NOMO-1 treated with DMSO at 0.1 percent for 48 hours (cell line): ENCODE measurements around the gene RAPGEF1.
"Not testable (repeated sequence)": the region's sequence is repeated elsewhere in the genome, so short reads cannot be mapped to it uniquely, and the experiment has no call there.

Source experiments
- DNase-seq: peaks from one replicate; lab custom pipeline; 2025; ENCODE audit not compliant: unreplicated experiment; lab: John Stamatoyannopoulos, UW

Gene RAPGEF1

GRCh38 chr9:131709010-131709770 is 30.7 kb downstream of the RAPGEF1 start:
- DNase-seq = not testable (repeated sequence)

GRCh38 chr9:131708226-131709002 is 31.5 kb downstream of the RAPGEF1 start:
- peak; percentile 50 for DNase-seq

- DNase-seq = peak; percentile 92
Observed at GRCh38 chr9:131707733-131708157, 32.1 kb downstream of the RAPGEF1 start.

- DNase-seq = no peak
Observed at GRCh38 chr9:131707050-131707449, 32.8 kb downstream of the RAPGEF1 start.

GRCh38 chr9:131706608-131706970 is 33.3 kb downstream of the RAPGEF1 start:
- no peak for DNase-seq

- no peak for DNase-seq
Observed at GRCh38 chr9:131704988-131705387, 34.9 kb downstream of the RAPGEF1 start.

GRCh38 chr9:131704141-131704983 is 35.5 kb downstream of the RAPGEF1 start:
- no peak for DNase-seq

GRCh38 chr9:131703697-131704096 is 36.2 kb downstream of the RAPGEF1 start:
- no peak for DNase-seq

GRCh38 chr9:131702911-131703310 is 37.0 kb downstream of the RAPGEF1 start:
- no peak for DNase-seq

- DNase-seq = no peak
Observed at GRCh38 chr9:131701789-131702337, 38.0 kb downstream of the RAPGEF1 start.

- no peak for DNase-seq
Observed at GRCh38 chr9:131701436-131701781, 38.5 kb downstream of the RAPGEF1 start.

GRCh38 chr9:131700765-131701435 is 39.0 kb downstream of the RAPGEF1 start:
- DNase-seq = peak; percentile 58

GRCh38 chr9:131700076-131700475 is 39.8 kb downstream of the RAPGEF1 start:
- DNase-seq = no peak

- no peak for DNase-seq
Observed at GRCh38 chr9:131698618-131698985, 41.3 kb downstream of the RAPGEF1 start.

- peak; percentile 67 for DNase-seq
Observed at GRCh38 chr9:131697908-131698617, 41.8 kb downstream of the RAPGEF1 start.

- no peak for DNase-seq
Observed at GRCh38 chr9:131697097-131697496, 42.8 kb downstream of the RAPGEF1 start.

GRCh38 chr9:131695836-131696460 is 43.9 kb downstream of the RAPGEF1 start:
- DNase-seq = no peak

- no peak for DNase-seq
Observed at GRCh38 chr9:131695366-131695765, 44.5 kb downstream of the RAPGEF1 start.
